HFFc6 (cell line): ENCODE measurements around the gene TMEM154. TPM values are rescaled to one million over a fixed set of nuclear protein-coding genes. Genes with fewer than 3 reads are reported as not detected.

Source experiments
- DNase-seq: peaks from one replicate; pipeline ENCODE4 v3.0.0-alpha.2; 2018
- H3K27ac Mint-ChIP-seq: 2 replicates; pipeline ENCODE4 v1.8.0; 2020; ENCODE audit warnings: mild to moderate bottlenecking, mixed read lengths
- H3K27me3 Mint-ChIP-seq: 2 replicates; pipeline ENCODE4 v1.8.0; 2021; ENCODE audit warnings: mild to moderate bottlenecking, moderate library complexity, mixed read lengths; ENCODE audit not compliant: insufficient read depth
- H3K36me3 Mint-ChIP-seq: 2 replicates; pipeline ENCODE4 v1.8.0; 2021; ENCODE audit warnings: low read depth, mixed read lengths
- H3K4me1 Mint-ChIP-seq: 2 replicates; pipeline ENCODE4 v1.8.0; 2020; ENCODE audit warnings: low read depth, mixed read lengths
- H3K4me3 Mint-ChIP-seq: 2 replicates; pipeline ENCODE4 v1.8.0; 2020; ENCODE audit warnings: mild to moderate bottlenecking, moderate library complexity, mixed read lengths
- H3K9me3 Mint-ChIP-seq: 2 replicates; pipeline ENCODE4 v1.8.0; 2020; ENCODE audit warnings: mild to moderate bottlenecking, mixed read lengths
- CTCF ChIP-seq: fragments of 200-600 bp; sonication (generic); IDR thresholded peaks from 2 replicates; pipeline ENCODE4 v1.5.0; 2021; ENCODE audit warnings: antibody characterized with exemption, mild to moderate bottlenecking
- total RNA-seq, 6 experiments: library from RNA; stranded (reverse); fragmentation: NEBNext Ultra II Directional; extraction: Animal tissue kit (Norgen Biotek cat#: 25700); gene quantifications; 2 replicates in 1 of 6; 3 replicates in 5 of 6; pipeline ENCODE4 v1.2.3, GENCODE V29; 2021

TMEM154 gene
- total RNA-seq, 6 experiments from 2014 or later = 0.23 to 4.0 (median 0.95) TPM

DNA sequence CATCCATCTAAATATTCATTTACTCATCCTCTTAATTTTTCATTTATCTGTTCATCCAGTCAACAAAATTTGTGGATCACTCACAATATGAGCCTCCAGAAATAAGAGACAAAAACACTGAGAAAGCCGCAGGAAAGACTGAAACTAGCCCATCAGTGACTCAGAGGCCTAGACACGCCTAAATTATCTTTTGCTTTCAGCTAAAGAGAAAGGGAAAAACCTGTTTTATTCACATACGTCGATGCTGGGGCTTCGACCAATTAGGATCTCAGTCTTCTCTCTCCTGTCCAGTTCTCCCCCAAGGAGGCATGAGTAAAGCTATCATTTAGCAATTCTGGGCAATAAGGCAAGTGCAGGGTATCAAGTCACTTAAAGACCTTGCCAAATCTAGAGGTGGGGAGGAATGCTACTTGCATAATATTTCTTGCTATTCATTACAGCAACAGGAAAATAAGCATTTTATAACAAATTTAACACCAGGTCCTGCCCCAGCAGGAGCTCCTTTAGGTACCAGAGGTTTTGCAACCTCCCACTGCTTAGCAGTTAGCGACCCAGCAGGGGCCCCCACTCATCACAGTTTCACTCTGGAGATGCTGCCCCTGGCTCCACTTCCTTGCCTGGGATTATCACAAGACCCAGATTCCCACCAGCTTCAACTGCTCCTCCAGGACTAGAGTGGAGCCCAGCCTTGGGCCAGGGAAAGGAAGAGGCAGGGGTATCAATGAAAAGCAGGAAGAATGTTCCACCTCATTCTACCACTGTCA is 30.1 kb upstream of the TMEM154 start:
- Mint-ChIP-seq H3K9me3 (peaks cover 35% of the 10 kb centered on the region), H3K27me3 (peaks cover 27% of the 10 kb centered on the region), H3K36me3 (peaks cover 16% of the 10 kb centered on the region), H3K4me1 (no peaks in the 10 kb centered on the region), H3K27ac (no peak overlapping the region), H3K4me3 (no peak overlapping the region)
- no peak for DNase-seq
- TF ChIP-seq CTCF = no peak

DNA sequence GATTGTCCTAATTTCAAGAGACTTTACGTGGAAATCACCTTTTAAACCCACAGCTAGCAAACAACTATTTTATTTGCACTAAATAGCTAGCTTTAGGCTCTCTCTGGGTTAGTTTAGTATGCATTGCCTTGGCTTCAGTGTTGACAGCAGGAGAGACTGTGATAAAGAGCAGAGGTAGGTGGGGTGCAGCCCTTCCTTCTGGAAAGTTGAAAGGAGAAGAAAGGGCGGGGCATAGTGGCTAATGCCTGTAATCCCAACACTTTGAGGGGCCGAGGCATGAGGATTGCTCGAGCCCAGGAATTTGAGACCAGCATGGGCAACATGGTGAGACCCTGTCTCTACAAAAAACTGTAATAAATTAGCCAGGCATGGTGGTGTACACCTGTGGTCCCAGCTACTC is 29.0 kb upstream of the TMEM154 start:
- Mint-ChIP-seq H3K27me3 (peaks cover 25% of the 10 kb centered on the region), H3K27ac (no peak overlapping the region), H3K36me3 (peaks cover 18% of the 10 kb centered on the region), H3K4me1 (no peaks in the 10 kb centered on the region), H3K4me3 (no peak overlapping the region), H3K9me3 (peaks cover 32% of the 10 kb centered on the region)
- DNase-seq = no peak
- no peak for TF ChIP-seq CTCF

DNA sequence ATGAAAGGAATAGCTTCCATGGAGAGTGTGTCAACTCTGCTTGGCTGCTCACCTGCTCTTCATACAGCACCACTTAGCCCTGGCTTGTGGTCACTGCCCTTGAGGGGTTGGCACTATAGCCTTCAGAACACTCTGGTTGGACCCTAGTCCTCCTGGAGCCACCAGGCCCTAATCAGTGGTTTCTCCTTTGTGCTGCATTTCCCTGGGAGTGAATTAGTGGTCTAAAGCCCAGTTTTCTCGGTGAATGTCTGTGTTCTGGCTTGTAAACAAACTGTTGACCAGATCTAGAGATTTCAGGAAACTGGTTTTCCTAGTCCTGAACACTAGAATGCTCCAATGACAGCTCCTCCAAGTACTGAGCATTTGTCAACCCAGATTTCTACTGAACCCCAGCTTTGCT is 28.6 kb upstream of the TMEM154 start:
- Mint-ChIP-seq H3K4me1 (no peaks in the 10 kb centered on the region), H3K36me3 (peaks cover 18% of the 10 kb centered on the region), H3K4me3 (no peak overlapping the region), H3K9me3 (peaks cover 35% of the 10 kb centered on the region), H3K27me3 (peaks cover 23% of the 10 kb centered on the region), H3K27ac (no peak overlapping the region)
- no peak for DNase-seq
- TF ChIP-seq CTCF = no peak

DNA sequence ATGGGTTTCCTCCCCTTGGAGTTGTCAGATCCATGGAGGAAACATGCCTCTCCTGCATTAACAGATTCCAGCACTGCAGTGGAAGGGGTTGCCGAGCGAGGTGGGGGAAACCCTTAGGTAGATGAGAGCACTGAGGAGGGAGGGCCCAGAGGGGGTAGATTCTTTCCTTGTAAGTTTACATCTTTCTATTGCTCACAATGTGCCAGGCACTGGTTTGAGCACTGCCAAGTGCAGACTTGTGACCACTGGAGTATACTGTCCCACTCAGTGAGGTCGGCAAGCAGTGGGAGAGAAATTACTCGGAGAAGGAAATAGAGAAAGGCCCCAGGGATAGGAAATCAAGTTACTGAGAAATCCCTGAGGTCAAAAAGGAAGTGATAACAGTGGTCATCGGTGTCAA is 27.8 kb upstream of the TMEM154 start:
- Mint-ChIP-seq H3K9me3 (peaks cover 35% of the 10 kb centered on the region), H3K4me1 (no peaks in the 10 kb centered on the region), H3K4me3 (no peak overlapping the region), H3K27ac (no peak overlapping the region), H3K36me3 (peaks cover 18% of the 10 kb centered on the region), H3K27me3 (peaks cover 23% of the 10 kb centered on the region)
- no peak for TF ChIP-seq CTCF
- DNase-seq = no peak

DNA sequence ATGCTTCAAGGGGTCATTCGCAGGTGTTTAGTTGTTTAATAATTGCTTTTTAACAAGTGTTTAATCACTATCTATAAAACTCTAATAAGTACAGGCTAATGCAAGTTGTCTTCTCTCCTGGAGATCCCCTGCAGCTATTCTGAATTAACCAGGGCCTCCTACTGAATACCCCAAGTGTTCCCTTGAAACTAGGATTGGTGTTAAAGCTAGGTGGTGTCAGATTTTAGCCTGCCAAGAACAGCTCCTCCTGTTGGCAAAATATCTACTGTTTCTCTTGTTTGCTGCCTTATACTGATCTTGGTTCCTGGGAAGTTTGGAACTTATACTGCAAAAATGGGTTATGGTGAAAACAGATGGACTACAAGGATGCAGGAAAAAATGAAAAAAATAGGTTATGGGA is 26.1 kb upstream of the TMEM154 start:
- Mint-ChIP-seq H3K27me3 (peaks cover 29% of the 10 kb centered on the region), H3K9me3 (peaks cover 35% of the 10 kb centered on the region), H3K4me1 (no peaks in the 10 kb centered on the region), H3K4me3 (no peak overlapping the region), H3K36me3 (peaks cover 18% of the 10 kb centered on the region), H3K27ac (no peak overlapping the region)
- no peak for DNase-seq
- TF ChIP-seq CTCF = 0 out of 2 replicates have a peak, but pooled peaks have one; percentile 23
